Measurements from ENCODE around the gene RANBP10.
"Not testable (repeated sequence)": the region's sequence is repeated elsewhere in the genome, so short reads cannot be mapped to it uniquely, and the experiment has no call there.

RANBP10 gene

GRCh38 chr16:67764158-67764667 is 42.1 kb downstream of the RANBP10 start:
- Histone ChIP-seq H3K9me3 (replicated peaks in 1 of 11) (no peaks in the 10 kb centered on the region), H3K4me3 (no peak overlapping the region), H3K9ac (no peak overlapping the region), H3K4me1 (peaks cover 10 to 15% (median 14%) of the 10 kb centered on the region in 10 experiments; a peak in 18 of 20 replicates), H3K27me3 (no peaks in the 10 kb centered on the region), H4K20me1 (peaks cover 17 to 96% (median 41%) of the 10 kb centered on the region in 11 experiments; a peak in 19 of 22 replicates), H3K36me3 (peaks cover 35 to 87% (median 64%) of the 10 kb centered on the region in 11 experiments), H3K4me2 (no peak overlapping the region), H3K27ac (no peak overlapping the region)
- TF ChIP-seq Cebpa-rat (IDR thresholded peaks at IDR 0.05): no peak

- peaks cover 10 to 15% (median 14%) of the 10 kb centered on the region in 10 experiments; a peak in 18 of 20 replicates for H3K4me1 ChIP-seq
- no peak overlapping the region for H3K4me2 ChIP-seq
- no peak overlapping the region for H3K27ac ChIP-seq
- no peaks in the 10 kb centered on the region for H3K27me3 ChIP-seq
- peaks cover 36 to 87% (median 64%) of the 10 kb centered on the region in 11 experiments for H3K36me3 ChIP-seq
- no peak for TF ChIP-seq Cebpa-rat (IDR thresholded peaks at IDR 0.05)
- H4K20me1 ChIP-seq: peaks cover 26 to 96% (median 52%) of the 10 kb centered on the region in 11 experiments; a peak in 20 of 22 replicates
- no peak overlapping the region for H3K9ac ChIP-seq
- no peak overlapping the region for H3K4me3 ChIP-seq
- H3K9me3 ChIP-seq (replicated peaks in 1 of 11): no peaks in the 10 kb centered on the region
These were observed 43.3 kb downstream of the RANBP10 start for GRCh38 chr16:67763066-67763465.

- H4K20me1 ChIP-seq: peaks cover 30 to 96% (median 58%) of the 10 kb centered on the region in 11 experiments; a peak in 21 of 22 replicates
- H3K9ac ChIP-seq: no peak overlapping the region
- H3K4me3 ChIP-seq: no peak overlapping the region
- H3K4me2 ChIP-seq: no peak overlapping the region
- H3K27me3 ChIP-seq: no peaks in the 10 kb centered on the region
- H3K4me1 ChIP-seq: peaks cover 10 to 15% (median 14%) of the 10 kb centered on the region in 10 experiments; a peak in 18 of 20 replicates
- H3K36me3 ChIP-seq: peaks cover 38 to 87% (median 64%) of the 10 kb centered on the region in 11 experiments
- H3K27ac ChIP-seq: no peak overlapping the region
- H3K9me3 ChIP-seq (replicated peaks in 1 of 11): no peaks in the 10 kb centered on the region
- TF ChIP-seq Cebpa-rat (IDR thresholded peaks at IDR 0.05): no peak
These were observed 44.0 kb downstream of the RANBP10 start for GRCh38 chr16:67762385-67762784.

- Histone ChIP-seq H3K4me3 (no peak overlapping the region), H3K27ac (no peak overlapping the region), H3K9ac (no peak overlapping the region), H3K36me3 (peaks cover 34 to 87% (median 64%) of the 10 kb centered on the region in 11 experiments), H4K20me1 (peaks cover 30 to 96% (median 58%) of the 10 kb centered on the region in 11 experiments; a peak in 21 of 22 replicates), H3K27me3 (no peaks in the 10 kb centered on the region), H3K4me1 (peaks cover 10 to 15% (median 14%) of the 10 kb centered on the region in 10 experiments; a peak in 18 of 20 replicates), H3K9me3 (replicated peaks in 1 of 11) (no peaks in the 10 kb centered on the region), H3K4me2 (no peak overlapping the region)
- TF ChIP-seq Cebpa-rat (IDR thresholded peaks at IDR 0.05): no peak
These were observed 44.4 kb downstream of the RANBP10 start for GRCh38 chr16:67761924-67762323.

GRCh38 chr16:67760956-67761230 is 45.5 kb downstream of the RANBP10 start:
- no peak for TF ChIP-seq Cebpa-rat (IDR thresholded peaks at IDR 0.05)
- H4K20me1 ChIP-seq: peaks cover 32 to 96% (median 59%) of the 10 kb centered on the region in 11 experiments; a peak in 21 of 22 replicates
- peak overlapping the region in 9 of 11 experiments; percentile 1 to 34 (median 23); a peak in 8 of 22 replicates for H3K4me2 ChIP-seq
- peak overlapping the region in 4 of 11 experiments; percentile 5 to 44 (median 34); a peak in 4 of 22 replicates for H3K9ac ChIP-seq
- no peaks in the 10 kb centered on the region for H3K27me3 ChIP-seq
- no peaks in the 10 kb centered on the region for H3K9me3 ChIP-seq (replicated peaks in 1 of 11)
- H3K36me3 ChIP-seq: peaks cover 34 to 87% (median 58%) of the 10 kb centered on the region in 11 experiments
- H3K27ac ChIP-seq: peak overlapping the region in 1 of 11 experiments; percentile 18; a peak in 1 of 22 replicates
- no peak overlapping the region for H3K4me3 ChIP-seq
- peaks cover 10 to 22% (median 18%) of the 10 kb centered on the region in 10 experiments; a peak in 18 of 20 replicates for H3K4me1 ChIP-seq

- Histone ChIP-seq H3K27ac (peak overlapping the region in 2 of 11 experiments; percentile 9 to 18; a peak in 1 of 22 replicates), H3K4me2 (peak overlapping the region in 9 of 11 experiments; percentile 1 to 34 (median 23); a peak in 8 of 22 replicates), H3K9ac (peak overlapping the region in 6 of 11 experiments; percentile 1 to 44 (median 28); a peak in 6 of 22 replicates), H3K27me3 (no peaks in the 10 kb centered on the region), H3K9me3 (replicated peaks in 1 of 11) (no peaks in the 10 kb centered on the region), H4K20me1 (peaks cover 37 to 98% (median 60%) of the 10 kb centered on the region in 11 experiments; a peak in 21 of 22 replicates), H3K4me1 (peaks cover 10 to 26% (median 21%) of the 10 kb centered on the region in 10 experiments; a peak in 18 of 20 replicates), H3K4me3 (no peak overlapping the region), H3K36me3 (peaks cover 34 to 86% (median 55%) of the 10 kb centered on the region in 11 experiments)
- TF ChIP-seq Cebpa-rat (IDR thresholded peaks at IDR 0.05): no peak
These were observed 46.0 kb downstream of the RANBP10 start for GRCh38 chr16:67760206-67760955.

- Histone ChIP-seq H3K4me3 (no peak overlapping the region), H3K36me3 (peaks cover 31 to 86% (median 58%) of the 10 kb centered on the region in 11 experiments), H3K27me3 (no peaks in the 10 kb centered on the region), H3K9ac (no peak overlapping the region), H3K4me2 (no peak overlapping the region), H4K20me1 (peaks cover 45 to 99% (median 71%) of the 10 kb centered on the region in 11 experiments; a peak in 21 of 22 replicates), H3K4me1 (peaks cover 10 to 26% (median 21%) of the 10 kb centered on the region in 10 experiments; a peak in 18 of 20 replicates), H3K9me3 (replicated peaks in 1 of 11) (no peaks in the 10 kb centered on the region), H3K27ac (no peak overlapping the region)
- no peak for TF ChIP-seq Cebpa-rat (IDR thresholded peaks at IDR 0.05)
These were observed 47.4 kb downstream of the RANBP10 start for GRCh38 chr16:67758966-67759365.

GRCh38 chr16:67758006-67758405 is 48.4 kb downstream of the RANBP10 start:
- Histone ChIP-seq H3K36me3 (peaks cover 24 to 86% (median 57%) of the 10 kb centered on the region in 11 experiments), H4K20me1 (peaks cover 44 to 99% (median 68%) of the 10 kb centered on the region in 11 experiments; a peak in 21 of 22 replicates), H3K4me3 (no peak overlapping the region), H3K27ac (no peak overlapping the region), H3K27me3 (no peaks in the 10 kb centered on the region), H3K9ac (no peak overlapping the region), H3K4me2 (no peak overlapping the region), H3K4me1 (peaks cover 10 to 26% (median 21%) of the 10 kb centered on the region in 10 experiments; a peak in 18 of 20 replicates), H3K9me3 (replicated peaks in 1 of 11) (no peaks in the 10 kb centered on the region)
- no peak for TF ChIP-seq Cebpa-rat (IDR thresholded peaks at IDR 0.05)

GRCh38 chr16:67752641-67753040 is 53.7 kb downstream of the RANBP10 start:
- Histone ChIP-seq H3K27me3 (no peaks in the 10 kb centered on the region), H3K4me3 (no peak overlapping the region), H3K36me3 (peaks cover 12 to 94% (median 54%) of the 10 kb centered on the region in 11 experiments), H3K4me1 (peaks cover 0 to 11% (median 7%) of the 10 kb centered on the region in 10 experiments; a peak in 10 of 20 replicates), H3K27ac (no peak overlapping the region), H3K9me3 (replicated peaks in 1 of 11) (no peaks in the 10 kb centered on the region), H3K9ac (no peak overlapping the region), H4K20me1 (peaks cover 20 to 90% (median 44%) of the 10 kb centered on the region in 11 experiments; a peak in 18 of 22 replicates), H3K4me2 (no peak overlapping the region)
- no peak for TF ChIP-seq Cebpa-rat (IDR thresholded peaks at IDR 0.05)

GRCh38 chr16:67751331-67751730 is 55.0 kb downstream of the RANBP10 start:
- H4K20me1 ChIP-seq: peaks cover 18 to 88% (median 38%) of the 10 kb centered on the region in 11 experiments; a peak in 17 of 22 replicates
- H3K9me3 ChIP-seq (replicated peaks in 1 of 11); H3K4me2 ChIP-seq; H3K9ac ChIP-seq; H3K4me1 ChIP-seq; H3K4me3 ChIP-seq; H3K27me3 ChIP-seq; H3K27ac ChIP-seq: not testable (repeated sequence)
- peaks cover 17 to 91% (median 49%) of the 10 kb centered on the region in 11 experiments; a peak in 21 of 22 replicates for H3K36me3 ChIP-seq
